Erythroblast (primary cell): ENCODE data around the gene RGS17.
"Not testable (repeated sequence)": the region's sequence is repeated elsewhere in the genome, so short reads cannot be mapped to it uniquely, and the experiment has no call there.

Experiments
- DNase-seq, 2 experiments: peaks; one replicate each; lab custom pipeline; 2025; lab: John Stamatoyannopoulos, UW
- GATA1 ChIP-seq: IDR thresholded peaks from 2 replicates; pipeline ENCODE4 v1.6.1; 2011; ENCODE audit warnings: low read depth, mild to moderate bottlenecking, control low read depth, low read length, moderate library complexity
- POLR2A ChIP-seq: IDR thresholded peaks from 2 replicates; pipeline ENCODE4 v1.6.1; 2011; ENCODE audit warnings: mild to moderate bottlenecking, low read length

Gene RGS17

DNA sequence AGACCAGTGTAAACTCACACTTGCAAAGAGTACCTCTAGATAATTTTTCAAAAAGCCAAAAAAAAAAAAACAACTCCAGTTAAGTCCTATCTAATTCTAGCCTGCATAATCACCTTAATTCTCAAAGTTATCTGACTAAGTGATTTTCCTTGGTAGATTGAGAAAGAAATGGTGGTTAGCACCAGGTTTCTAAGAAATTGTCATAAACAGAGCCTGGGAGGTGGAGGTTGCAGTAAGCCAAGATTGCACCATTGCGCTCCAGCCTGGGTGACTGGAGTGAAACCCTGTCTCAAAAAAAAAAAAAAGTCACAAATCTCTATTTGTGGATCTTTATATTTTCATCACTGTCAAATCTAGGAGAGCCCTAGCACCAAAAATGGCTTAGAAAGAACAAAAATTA, 157.2 kb downstream of the RGS17 start:
- no peak for DNase-seq
- TF ChIP-seq GATA1, result no peak
- TF ChIP-seq POLR2A, result no peak

DNA sequence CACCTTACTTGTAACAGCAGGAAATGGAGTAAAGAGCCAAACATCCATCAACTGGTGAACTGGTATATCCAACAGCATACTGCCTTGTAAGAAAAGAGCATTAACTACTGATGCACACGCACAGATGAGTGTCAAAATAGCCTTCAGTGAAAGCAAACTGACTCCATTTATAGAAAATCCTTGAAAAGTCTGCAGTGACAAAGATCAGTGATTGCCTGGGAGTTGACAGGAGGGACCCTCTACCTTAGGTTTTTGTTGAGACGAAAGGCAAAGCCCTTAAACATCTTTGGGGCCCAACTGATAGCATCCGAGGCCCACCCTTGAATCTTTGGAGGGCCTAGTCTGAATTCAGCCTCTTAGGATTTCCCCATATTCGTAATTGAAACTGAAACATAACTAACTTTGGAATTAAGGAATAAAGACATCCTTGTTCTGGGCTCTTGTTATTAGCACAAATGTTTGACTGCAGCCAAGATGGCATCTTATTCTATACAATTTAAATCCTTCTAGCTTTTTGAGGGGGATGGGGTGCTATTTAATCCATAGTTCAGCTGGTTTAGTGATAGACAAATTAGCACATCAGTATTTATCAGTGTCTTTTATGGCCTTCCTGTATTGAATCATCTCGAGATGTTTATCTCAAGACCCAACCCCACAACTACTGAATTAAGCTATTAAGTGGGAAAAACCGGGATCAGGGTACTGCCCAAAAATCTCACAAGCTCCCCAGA, 161.2 kb downstream of the RGS17 start:
- TF ChIP-seq GATA1 (no peak), POLR2A (no peak)
- DNase-seq, result peak in 1 of 2 experiments; percentile 9

DNA sequence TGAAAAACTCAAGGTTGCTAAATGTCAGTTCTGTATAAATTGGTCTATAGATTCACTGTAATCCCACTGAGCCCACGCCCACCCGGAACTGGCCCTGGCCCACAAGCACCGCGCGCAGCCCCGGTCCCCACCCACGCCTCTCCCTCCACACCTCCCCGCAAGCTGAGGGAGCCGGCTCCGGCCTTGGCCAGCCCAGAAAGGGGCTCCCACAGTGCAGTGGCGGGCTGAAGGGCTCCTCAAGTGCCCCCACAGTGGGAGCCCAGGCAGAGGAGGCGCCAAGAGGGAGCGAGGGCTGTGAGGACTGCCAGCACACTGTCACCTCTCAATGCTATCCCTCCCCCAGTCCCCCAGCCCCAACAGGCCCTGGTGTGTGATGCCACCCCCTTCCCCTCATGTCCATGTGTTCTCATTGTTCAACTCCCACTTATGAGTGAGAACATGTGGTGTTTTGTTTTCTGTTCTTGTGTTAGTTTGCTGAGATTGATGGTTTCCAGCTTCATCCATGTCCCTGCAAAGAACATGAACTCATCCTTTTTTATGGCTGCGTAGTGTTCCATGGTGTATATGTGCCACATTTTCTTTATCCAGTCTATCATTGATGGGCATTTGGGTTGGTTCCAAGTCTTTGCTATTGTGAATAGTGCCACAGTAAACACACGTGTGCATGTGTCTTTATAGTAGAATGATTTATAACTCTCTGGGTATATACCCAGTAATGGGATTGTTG, 164.8 kb downstream of the RGS17 start:
- DNase-seq, result not testable (repeated sequence)

DNA sequence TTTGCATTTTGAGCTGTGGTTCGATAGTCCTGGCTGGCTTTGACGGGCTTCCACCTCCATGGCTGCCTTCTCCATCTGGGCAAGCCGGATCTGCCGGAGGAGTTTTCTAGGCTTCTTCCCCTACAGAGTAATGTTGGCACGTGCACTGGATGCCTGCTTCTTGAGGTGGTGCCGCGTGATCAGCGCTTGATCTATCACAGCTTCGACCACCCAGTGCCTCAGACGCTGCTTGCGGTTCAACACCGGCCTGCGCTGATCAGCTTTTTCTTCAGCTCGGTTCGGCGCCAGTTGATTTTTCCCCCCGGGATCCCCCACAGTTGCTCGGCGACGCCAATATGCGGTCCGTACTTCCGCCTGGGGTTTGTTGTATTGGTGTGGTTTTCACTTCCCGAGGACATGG, 171.7 kb downstream of the RGS17 start:
- DNase-seq, result no peak
- TF ChIP-seq POLR2A (no peak), GATA1 (no peak)

DNA sequence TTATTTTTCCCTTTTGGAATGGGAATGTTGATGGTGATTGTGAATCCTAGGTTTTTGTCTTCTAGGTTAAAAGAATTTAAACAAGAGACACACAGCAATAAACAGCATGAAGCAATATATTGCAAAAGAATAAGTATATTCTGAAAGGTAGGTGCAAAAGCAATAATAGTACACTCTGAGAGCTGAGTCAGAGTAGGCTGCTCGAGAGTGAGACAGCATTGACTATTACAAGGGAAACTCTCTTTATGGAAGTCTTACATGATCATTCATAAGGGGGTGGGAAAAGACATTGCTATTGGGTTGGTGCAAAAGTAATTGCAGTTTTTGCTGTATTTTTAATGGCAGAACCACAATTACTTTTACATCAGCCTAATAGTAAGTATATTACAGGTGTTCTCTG, 173.3 kb downstream of the RGS17 start:
- no peak for TF ChIP-seq GATA1
- no peak for TF ChIP-seq POLR2A
- no peak for DNase-seq
